ENCODE measurements around the gene UBXN7.

DNA sequence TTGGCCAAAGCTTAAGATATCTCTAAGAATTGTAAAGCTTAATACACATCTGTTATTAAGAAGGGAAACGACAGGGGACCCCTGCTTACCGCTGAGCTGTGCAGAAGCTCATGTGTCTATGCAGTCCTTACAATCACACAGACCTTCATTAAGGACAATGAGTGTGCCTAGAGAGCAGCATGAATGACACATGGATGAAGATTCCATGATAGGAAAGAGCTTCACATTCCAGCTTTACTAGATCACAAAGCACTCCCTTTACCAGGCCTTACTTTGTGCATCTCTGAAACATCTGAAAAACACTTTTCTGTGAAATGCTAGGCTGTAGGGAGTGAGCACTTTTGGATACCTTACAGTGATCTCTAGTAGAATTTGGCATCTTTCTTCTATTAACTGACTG lies 39.3 kb upstream of the UBXN7 start:
- TF ChIP-seq FOS (IDR thresholded peaks at IDR 0.05; ENCODE audit: borderline replicate concordance, insufficient read depth, low read length) = no peak
- TF ChIP-seq, protein P1, sequence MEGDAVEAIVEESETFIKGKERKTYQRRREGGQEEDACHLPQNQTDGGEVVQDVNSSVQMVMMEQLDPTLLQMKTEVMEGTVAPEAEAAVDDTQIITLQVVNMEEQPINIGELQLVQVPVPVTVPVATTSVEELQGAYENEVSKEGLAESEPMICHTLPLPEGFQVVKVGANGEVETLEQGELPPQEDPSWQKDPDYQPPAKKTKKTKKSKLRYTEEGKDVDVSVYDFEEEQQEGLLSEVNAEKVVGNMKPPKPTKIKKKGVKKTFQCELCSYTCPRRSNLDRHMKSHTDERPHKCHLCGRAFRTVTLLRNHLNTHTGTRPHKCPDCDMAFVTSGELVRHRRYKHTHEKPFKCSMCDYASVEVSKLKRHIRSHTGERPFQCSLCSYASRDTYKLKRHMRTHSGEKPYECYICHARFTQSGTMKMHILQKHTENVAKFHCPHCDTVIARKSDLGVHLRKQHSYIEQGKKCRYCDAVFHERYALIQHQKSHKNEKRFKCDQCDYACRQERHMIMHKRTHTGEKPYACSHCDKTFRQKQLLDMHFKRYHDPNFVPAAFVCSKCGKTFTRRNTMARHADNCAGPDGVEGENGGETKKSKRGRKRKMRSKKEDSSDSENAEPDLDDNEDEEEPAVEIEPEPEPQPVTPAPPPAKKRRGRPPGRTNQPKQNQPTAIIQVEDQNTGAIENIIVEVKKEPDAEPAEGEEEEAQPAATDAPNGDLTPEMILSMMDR (IDR thresholded peaks at IDR 0.05; ENCODE audit: extremely low read depth in 1 of 2, insufficient read depth in 1 of 2, low read depth in 1 of 2, low read length in 2 of 2) = no peak

All from endothelial cell of umbilical vein (primary cell).